Kidney epithelial cell (primary cell): ENCODE data around the gene RCSD1. TPM values are rescaled to one million over a fixed set of nuclear protein-coding genes. Genes with fewer than 3 reads are reported as not detected.

Source experiments
- DNase-seq: peaks from one replicate; pipeline ENCODE4 v3.0.0-alpha.2; 2010; ENCODE audit warnings: low read depth
- H3K27me3 ChIP-seq: 2 replicates; pipeline ENCODE4 v1.6.0; 2011; ENCODE audit warnings: low read length; ENCODE audit not compliant: control insufficient read depth, insufficient read depth
- H3K36me3 ChIP-seq: 2 replicates; pipeline ENCODE4 v1.5.1; 2011; ENCODE audit warnings: low read length; ENCODE audit not compliant: control insufficient read depth, insufficient read depth
- H3K4me3 ChIP-seq: 2 replicates; pipeline ENCODE4 v1.5.1; 2011; ENCODE audit warnings: low read depth, mild to moderate bottlenecking, control low read depth, low read length
- total RNA-seq: library from RNA; depleted of rRNA; stranded (reverse); fragments of >200 nt; gene quantifications from 2 replicates; pipeline ENCODE4 v1.2.3, GENCODE V29; 2015
- TF ChIP-seq, protein P1 (sequence below): IDR thresholded peaks from 2 replicates; pipeline ENCODE4 v1.5.1; 2011; ENCODE audit warnings: mild to moderate bottlenecking, moderate library complexity, low read length, control low read depth, inconsistent platforms; ENCODE audit not compliant: insufficient read depth, poor library complexity, severe bottlenecking

The RCSD1 gene
- total RNA-seq, 1 donor from 2014 or later, result 0.21 TPM

DNA sequence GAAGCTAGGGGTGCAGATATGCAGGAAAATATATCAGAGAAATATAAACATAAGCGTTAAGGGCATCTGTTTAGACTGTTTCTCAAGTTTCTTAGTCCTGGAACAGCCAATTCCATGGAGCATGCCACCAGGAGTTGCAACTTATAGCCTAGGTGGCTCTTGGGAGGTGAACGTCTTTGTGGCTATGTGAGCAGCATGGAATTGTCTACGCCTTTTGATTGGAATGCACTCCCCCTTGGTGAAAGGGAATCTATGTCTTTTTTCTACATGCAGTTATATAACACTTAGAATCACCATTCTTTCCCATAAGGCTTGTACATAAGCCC lies 12.4 kb downstream of the RCSD1 start:
- TF ChIP-seq, protein P1, sequence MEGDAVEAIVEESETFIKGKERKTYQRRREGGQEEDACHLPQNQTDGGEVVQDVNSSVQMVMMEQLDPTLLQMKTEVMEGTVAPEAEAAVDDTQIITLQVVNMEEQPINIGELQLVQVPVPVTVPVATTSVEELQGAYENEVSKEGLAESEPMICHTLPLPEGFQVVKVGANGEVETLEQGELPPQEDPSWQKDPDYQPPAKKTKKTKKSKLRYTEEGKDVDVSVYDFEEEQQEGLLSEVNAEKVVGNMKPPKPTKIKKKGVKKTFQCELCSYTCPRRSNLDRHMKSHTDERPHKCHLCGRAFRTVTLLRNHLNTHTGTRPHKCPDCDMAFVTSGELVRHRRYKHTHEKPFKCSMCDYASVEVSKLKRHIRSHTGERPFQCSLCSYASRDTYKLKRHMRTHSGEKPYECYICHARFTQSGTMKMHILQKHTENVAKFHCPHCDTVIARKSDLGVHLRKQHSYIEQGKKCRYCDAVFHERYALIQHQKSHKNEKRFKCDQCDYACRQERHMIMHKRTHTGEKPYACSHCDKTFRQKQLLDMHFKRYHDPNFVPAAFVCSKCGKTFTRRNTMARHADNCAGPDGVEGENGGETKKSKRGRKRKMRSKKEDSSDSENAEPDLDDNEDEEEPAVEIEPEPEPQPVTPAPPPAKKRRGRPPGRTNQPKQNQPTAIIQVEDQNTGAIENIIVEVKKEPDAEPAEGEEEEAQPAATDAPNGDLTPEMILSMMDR, result no peak
- DNase-seq, result no peak
- Histone ChIP-seq H3K4me3 (no peak overlapping the region), H3K36me3 (no peaks in the 10 kb centered on the region), H3K27me3 (peaks cover 5% of the 10 kb centered on the region)

DNA sequence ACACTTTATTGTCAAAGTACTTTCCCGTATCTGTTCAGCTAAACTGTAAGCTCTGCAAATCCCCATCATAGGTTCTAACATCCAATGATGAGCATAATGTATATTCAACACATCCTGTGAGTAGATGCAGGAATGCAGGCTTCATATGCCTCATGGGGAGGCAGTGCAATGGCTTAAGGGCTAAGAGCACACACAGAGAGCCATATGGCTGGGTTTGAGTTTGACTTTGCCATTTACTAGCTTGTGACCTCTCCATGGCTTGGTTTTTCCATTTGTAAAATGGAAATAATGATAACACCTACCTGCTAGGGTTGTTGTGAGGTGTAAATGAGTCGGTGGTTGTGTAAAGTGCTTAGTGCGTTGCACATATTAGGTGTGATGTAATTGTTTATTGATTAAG lies 13.4 kb downstream of the RCSD1 start:
- no peaks in the 10 kb centered on the region for H3K36me3 ChIP-seq
- H3K27me3 ChIP-seq, result peaks cover 2% of the 10 kb centered on the region
- no peak overlapping the region for H3K4me3 ChIP-seq
- TF ChIP-seq, protein P1, result no peak
- DNase-seq, result no peak

DNA sequence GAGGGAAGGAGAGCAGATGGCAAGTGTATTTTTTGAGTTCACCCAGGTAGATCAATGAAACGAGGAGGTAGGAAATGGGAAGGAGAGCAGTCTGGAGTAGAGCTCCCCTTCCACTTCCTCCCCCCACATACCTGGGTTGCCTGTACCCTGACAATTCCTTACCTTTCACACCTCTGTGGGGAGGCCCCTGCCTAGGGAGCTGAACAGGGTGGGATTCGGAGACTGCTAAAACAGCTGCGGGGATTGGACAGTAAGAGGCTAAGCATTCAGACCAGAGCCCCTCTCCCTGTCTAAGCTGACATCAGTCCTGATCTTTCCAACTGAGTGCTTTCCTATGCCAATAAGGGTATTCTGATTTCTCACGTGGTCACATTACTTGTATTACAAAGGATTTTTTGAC lies 14.5 kb downstream of the RCSD1 start:
- Histone ChIP-seq H3K36me3 (no peaks in the 10 kb centered on the region), H3K27me3 (peaks cover 2% of the 10 kb centered on the region), H3K4me3 (no peak overlapping the region)
- TF ChIP-seq, protein P1, result no peak
- no peak for DNase-seq

DNA sequence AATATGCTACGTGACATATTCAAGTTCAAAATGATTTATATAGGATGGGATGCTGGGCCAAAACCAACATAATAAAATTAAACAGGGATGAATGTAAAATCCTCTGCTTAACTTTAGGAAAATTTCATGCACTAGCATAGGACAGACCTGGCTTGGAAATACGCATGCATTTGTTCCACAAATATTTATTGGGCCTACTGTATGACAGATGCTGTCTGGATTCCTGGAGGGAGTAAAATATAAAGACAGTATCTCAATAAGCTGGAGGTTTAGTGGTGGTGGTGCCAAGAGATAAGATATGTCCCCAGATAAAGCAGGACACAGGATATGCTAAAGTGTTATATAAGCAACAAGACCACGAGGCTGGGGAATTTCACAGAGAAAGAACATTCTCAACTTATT lies 15.1 kb downstream of the RCSD1 start:
- TF ChIP-seq, protein P1, result no peak

DNA sequence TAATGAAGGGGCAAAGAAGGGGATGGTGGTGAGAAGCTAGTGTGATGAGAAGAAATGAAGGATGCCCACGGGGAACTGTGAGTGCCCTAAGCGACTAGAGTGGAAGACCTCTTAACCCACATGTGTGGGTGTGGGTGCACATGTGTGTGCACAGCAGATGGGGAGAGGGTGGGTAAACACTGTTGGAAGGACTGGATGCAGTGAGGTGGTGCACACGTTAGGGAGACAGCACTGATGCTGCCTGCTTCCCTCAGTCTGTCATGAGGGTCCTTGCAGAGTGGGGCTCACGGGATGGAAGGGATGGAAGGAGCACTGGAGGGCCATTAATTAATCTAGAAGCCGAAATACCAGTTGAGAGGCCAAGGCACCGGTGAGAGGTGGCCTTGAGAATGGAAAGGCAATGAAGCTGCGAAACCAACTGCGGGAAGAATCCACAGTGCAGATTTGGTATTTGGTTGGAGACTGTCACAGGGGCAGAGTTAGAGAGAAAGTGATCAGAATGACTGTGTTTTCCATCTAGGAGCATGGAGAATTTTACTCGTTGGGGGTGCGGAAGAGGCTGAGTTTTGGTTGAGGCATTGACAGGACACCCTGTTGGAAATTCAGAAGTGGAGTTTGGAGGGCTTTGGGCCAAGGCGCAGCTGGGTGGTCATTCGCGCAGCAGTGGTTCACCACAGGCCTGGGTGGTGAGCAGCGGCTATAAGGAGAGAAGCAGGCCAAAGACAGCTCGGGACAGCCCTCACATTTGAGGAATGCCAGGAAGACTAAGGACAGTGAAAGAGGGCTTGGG lies 15.8 kb downstream of the RCSD1 start:
- Histone ChIP-seq H3K36me3 (no peaks in the 10 kb centered on the region), H3K4me3 (no peak overlapping the region), H3K27me3 (peaks cover 2% of the 10 kb centered on the region)
- no peak for DNase-seq
- TF ChIP-seq, protein P1, result no peak

More for the DNA sequence above, 15.1 kb downstream of the RCSD1 start:
- Histone ChIP-seq H3K36me3 (no peaks in the 10 kb centered on the region), H3K27me3 (peaks cover 2% of the 10 kb centered on the region), H3K4me3 (no peak overlapping the region)
- DNase-seq, result no peak
